GM12891 (cell line): ENCODE measurements around the gene ADAMTS15.

Experiments
- DNase-seq: peaks from one replicate; pipeline ENCODE4 v3.0.0; 2011; ENCODE audit warnings: low spot score; ENCODE audit not compliant: insufficient read length
- FAIRE-seq: peaks from 2 replicates; lab custom pipeline; 2011; peaks lifted over from hg19 to GRCh38; lab: Jason Lieb, UNC
- PAX5 ChIP-seq: IDR thresholded peaks from 2 replicates; pipeline ENCODE4 v1.6.1; 2011; ENCODE audit warnings: low read length, moderate library complexity, mild to moderate bottlenecking; ENCODE audit not compliant: insufficient read depth, severe bottlenecking
- POLR2A ChIP-seq: IDR thresholded peaks from 2 replicates; pipeline ENCODE4 v1.6.1; 2011; ENCODE audit warnings: low read depth, low read length, control low read depth
- POLR2AphosphoS5 ChIP-seq: IDR thresholded peaks from 2 replicates; pipeline ENCODE4 v1.6.1; 2011; ENCODE audit warnings: low read depth, low read length, control low read depth
- POU2F2 ChIP-seq: IDR thresholded peaks from 2 replicates; pipeline ENCODE4 v1.6.1; 2011; ENCODE audit warnings: low read depth, mild to moderate bottlenecking, control low read depth, low read length, moderate library complexity
- SPI1 ChIP-seq: IDR thresholded peaks from 2 replicates; pipeline ENCODE4 v1.6.1; 2011; ENCODE audit warnings: low read depth, low read length, control low read depth
- TAF1 ChIP-seq: IDR thresholded peaks from 2 replicates; pipeline ENCODE4 v1.6.1; 2011; ENCODE audit warnings: low read depth, low read length, control low read depth

Gene ADAMTS15

GRCh38 chr11:130465263-130465662 lies 16.8 kb downstream of the ADAMTS15 start:
- no peak for DNase-seq
- TF ChIP-seq POLR2AphosphoS5 (no peak), POU2F2 (no peak), TAF1 (no peak), PAX5 (no peak), SPI1 (no peak), POLR2A (no peak)
- FAIRE-seq, result no peak

GRCh38 chr11:130467116-130467900 lies 18.9 kb downstream of the ADAMTS15 start:
- DNase-seq, result no peak
- no peak for TF ChIP-seq POLR2A
- TF ChIP-seq POU2F2, result no peak
- TF ChIP-seq TAF1, result no peak
- TF ChIP-seq SPI1, result no peak
- no peak for TF ChIP-seq POLR2AphosphoS5
- no peak for TF ChIP-seq PAX5
- FAIRE-seq, result no peak

DNA sequence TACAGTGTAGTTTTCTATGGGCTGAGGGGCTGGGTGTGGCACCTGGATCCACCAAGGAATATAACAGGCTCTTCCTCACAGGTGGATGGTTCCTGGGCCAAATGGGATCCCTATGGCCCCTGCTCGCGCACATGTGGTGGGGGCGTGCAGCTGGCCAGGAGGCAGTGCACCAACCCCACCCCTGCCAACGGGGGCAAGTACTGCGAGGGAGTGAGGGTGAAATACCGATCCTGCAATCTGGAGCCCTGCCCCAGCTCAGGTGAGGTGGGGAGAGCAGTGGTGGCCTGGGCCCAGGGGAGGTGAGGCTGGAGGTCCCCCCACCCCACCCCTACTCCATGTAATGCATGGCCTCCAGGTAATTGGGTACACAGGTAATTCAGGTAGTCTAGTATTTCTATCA lies 20.7 kb downstream of the ADAMTS15 start:
- FAIRE-seq, result no peak
- DNase-seq, result no peak
- TF ChIP-seq POU2F2, result no peak
- no peak for TF ChIP-seq TAF1
- no peak for TF ChIP-seq PAX5
- TF ChIP-seq POLR2A, result no peak
- no peak for TF ChIP-seq POLR2AphosphoS5
- no peak for TF ChIP-seq SPI1

- FAIRE-seq, result no peak
- TF ChIP-seq PAX5 (no peak), POLR2A (no peak), SPI1 (no peak), POLR2AphosphoS5 (no peak), POU2F2 (no peak), TAF1 (no peak)
- no peak for DNase-seq
Measured at GRCh38 chr11:130470832-130471706, 22.6 kb downstream of the ADAMTS15 start.

DNA sequence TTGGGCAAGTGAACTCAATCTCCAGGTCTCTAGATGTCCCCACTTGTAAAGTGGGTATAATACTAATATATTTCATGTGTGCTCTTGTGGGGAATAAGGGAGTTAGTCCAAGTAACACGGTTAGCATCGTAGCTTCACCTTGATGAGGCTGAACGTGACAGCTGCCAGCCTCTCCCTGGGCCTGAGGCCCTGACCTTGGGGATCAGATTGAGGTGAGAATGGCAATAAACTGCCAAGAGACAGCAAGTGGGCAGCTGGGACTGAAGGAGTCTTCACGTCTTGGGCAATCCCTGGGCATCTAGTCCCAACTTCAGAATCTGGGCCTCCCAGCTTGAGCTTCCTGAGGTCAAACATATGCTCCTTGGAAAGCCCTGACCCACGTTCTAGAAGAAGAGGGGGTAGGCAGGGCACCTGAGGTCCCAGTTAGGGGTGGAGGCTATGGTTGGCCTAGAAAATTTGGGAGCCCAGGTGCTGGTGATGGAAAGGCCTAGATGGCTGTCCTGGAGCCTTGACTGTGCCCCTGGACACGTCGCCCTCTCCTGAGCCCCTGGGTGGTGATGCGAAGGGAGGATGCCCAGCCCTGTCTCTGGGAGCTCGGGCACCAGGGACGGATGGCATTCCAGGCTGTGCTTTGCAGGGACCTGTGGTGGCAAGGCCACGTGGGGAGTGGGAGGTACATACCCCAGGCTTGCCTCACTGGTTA lies 23.4 kb downstream of the ADAMTS15 start:
- DNase-seq, result no peak
- no peak for TF ChIP-seq POLR2AphosphoS5
- no peak for TF ChIP-seq TAF1
- no peak for TF ChIP-seq POU2F2
- no peak for TF ChIP-seq SPI1
- no peak for TF ChIP-seq POLR2A
- TF ChIP-seq PAX5, result no peak
- FAIRE-seq, result no peak

DNA sequence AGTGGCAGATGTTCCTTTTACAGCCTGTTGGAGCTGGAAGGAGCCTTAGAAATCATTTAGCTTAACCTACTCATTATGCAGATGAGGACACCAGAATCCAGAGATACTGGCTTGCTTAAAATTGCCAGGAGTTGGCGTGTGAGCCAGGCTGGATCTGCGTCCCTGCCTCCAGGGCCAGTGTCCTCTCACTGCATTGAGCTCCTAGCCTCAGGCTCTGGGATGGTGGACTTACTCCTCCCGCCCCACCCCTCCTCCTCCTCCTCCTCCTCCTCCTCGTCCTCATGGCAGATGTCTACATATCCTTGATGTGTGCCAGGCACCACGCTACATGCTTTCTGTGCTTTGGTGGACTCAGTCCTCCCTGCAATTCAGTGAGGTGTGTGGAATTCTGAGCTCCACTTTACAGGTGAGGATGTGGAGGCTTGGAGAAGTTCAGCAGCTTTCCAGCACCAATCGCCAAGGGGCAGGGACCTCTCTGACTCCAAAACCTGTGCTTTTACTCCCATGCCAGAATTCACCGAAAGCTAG lies 24.1 kb downstream of the ADAMTS15 start:
- no peak for DNase-seq
- TF ChIP-seq PAX5 (no peak), POLR2AphosphoS5 (no peak), POLR2A (no peak), SPI1 (no peak), POU2F2 (no peak), TAF1 (no peak)
- no peak for FAIRE-seq

- FAIRE-seq (no peak), DNase-seq (no peak)
- TF ChIP-seq POLR2AphosphoS5 (no peak), POLR2A (no peak), TAF1 (no peak), SPI1 (no peak), PAX5 (no peak), POU2F2 (no peak)
Measured at GRCh38 chr11:130473056-130473794, 24.8 kb downstream of the ADAMTS15 start.

- DNase-seq, result no peak
- TF ChIP-seq POLR2AphosphoS5 (no peak), POU2F2 (no peak), TAF1 (no peak), PAX5 (no peak), SPI1 (no peak), POLR2A (no peak)
Measured at GRCh38 chr11:130473795-130474377, 25.4 kb downstream of the ADAMTS15 start.

More at GRCh38 chr11:130473795-130474377, 25.4 kb downstream of the ADAMTS15 start:
- no peak for FAIRE-seq
